ENCODE data around the gene MSI2.

Gene MSI2

GRCh38 chr17:57625511-57625910, 369.2 kb downstream of the MSI2 start:
- peak overlapping the region; percentile 1; the same call in 1 of the 2 replicates for H3K27ac ChIP-seq
- no peak for TF ChIP-seq CTCF (conservative IDR thresholded peaks at IDR 0.05; ENCODE audit: low read depth)
- ChIA-PET POLR2A (ENCODE audit: low non-redundant PET) (no interaction called here), CTCF (no interaction called here)
- no peak for DNase-seq (ENCODE audit: low spot score)

DNA sequence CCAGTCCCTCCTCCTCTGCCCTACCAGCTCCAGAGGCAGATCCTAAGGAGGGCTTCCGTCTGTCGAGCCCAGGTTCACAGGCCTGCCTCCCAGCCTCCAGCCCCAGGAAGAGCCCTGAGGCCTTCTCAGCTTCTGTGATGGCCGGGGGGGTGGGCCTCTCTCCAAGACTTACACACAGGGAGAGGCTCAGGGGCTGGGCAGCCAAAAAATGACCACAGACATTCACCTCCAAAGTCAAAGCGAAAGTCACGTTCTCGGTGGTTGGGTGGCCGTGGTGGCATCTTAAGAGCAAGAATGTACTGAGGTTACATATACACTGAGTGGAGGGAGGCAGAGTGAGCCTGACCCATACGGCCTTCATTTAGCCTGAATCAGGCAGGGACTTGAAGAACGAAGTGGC, 369.6 kb downstream of the MSI2 start:
- TF ChIP-seq CTCF (conservative IDR thresholded peaks at IDR 0.05; ENCODE audit: low read depth) = no peak

DNA sequence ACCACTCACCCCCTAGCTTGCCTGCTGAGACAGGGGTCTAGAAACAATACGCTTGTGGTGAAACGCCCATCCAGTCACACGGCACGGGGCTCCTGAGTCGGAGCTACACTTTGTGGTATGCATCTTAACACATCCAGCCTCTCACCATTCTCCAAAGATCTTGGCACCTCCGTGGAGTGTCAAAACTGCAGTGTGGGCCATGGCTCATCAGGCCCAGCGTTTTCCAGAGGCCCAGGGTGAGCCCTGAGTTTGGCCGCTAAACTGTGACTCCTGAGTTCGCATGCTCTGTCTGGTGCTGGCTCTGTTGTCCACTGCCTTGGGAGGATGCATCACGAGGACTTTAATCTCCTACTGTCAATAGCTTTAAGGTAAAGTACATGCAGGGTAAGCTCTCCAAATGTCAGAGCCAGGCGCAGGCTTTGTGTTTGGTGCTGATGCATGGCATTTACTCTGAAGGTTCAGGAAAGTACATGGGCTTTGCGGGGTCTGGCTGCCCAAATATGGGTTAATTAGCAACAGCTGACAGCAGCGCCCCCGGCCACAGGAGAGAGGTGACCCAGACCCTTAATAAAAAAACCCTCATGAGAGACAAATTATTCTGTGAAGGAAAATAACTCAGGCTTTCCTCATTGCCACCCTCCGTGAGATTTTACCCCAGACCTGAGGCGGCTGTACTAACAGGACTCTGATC, 370.3 kb downstream of the MSI2 start:
- POLR2A ChIA-PET (ENCODE audit: low non-redundant PET) = no interaction called here
- CTCF ChIA-PET = no interaction called here

More for the DNA sequence above, 369.6 kb downstream of the MSI2 start:
- POLR2A ChIA-PET (ENCODE audit: low non-redundant PET) = no interaction called here
- peak overlapping the region; percentile 1; the same call in 1 of the 2 replicates for H3K27ac ChIP-seq
- DNase-seq (ENCODE audit: low spot score) = no peak
- CTCF ChIA-PET = no interaction called here

DNA sequence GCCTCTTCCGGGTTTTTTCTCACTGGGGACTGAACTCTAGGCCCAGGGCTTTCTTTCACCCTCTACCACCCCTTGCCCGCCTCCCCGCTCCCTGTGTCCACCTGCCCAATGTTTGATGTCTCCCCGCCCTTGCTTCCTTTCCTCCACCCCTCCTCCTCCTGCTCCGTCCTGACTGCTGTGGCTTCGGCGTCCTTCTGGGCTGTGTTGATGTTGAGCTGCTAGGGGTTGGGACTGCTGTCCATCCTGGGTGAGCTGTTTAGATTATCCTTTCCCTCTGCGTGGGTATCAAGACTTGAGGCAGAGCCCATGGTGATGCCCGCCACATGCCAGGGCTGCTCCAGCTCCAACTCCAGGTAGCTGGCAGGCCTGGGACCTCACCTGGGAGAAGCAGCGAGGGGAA, 371.3 kb downstream of the MSI2 start:
- no peak for TF ChIP-seq CTCF (conservative IDR thresholded peaks at IDR 0.05; ENCODE audit: low read depth)
- no peak for DNase-seq (ENCODE audit: low spot score)
- ChIA-PET CTCF (no interaction called here), POLR2A (ENCODE audit: low non-redundant PET) (no interaction called here)
- no peak overlapping the region for H3K27ac ChIP-seq

More for the DNA sequence above, 370.3 kb downstream of the MSI2 start:
- TF ChIP-seq CTCF (conservative IDR thresholded peaks at IDR 0.05; ENCODE audit: low read depth) = no peak
- no peak for DNase-seq (ENCODE audit: low spot score)
- H3K27ac ChIP-seq = no peak overlapping the region

DNA sequence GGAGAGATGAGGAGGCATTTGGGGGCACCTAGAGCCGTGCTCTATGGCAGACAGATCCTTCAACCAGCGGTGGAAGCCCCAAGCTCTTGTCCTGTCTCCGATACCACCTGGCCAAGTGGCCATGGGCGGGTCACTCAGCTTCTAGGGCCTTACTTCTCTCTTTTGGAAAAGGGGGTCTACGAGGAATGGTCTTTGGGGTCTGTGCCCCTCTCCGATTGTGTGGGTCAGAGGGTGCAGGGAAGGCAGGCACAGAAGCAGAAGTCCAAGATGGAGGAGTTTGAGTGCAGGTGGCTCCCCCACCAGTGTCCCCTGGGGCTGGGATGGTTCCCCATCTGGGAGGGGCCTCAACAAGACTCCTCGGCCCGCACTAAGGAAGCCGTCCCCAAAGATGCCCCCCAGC, 372.1 kb downstream of the MSI2 start:
- DNase-seq (ENCODE audit: low spot score) = no peak
- TF ChIP-seq CTCF (conservative IDR thresholded peaks at IDR 0.05; ENCODE audit: low read depth) = no peak
- CTCF ChIA-PET = interaction anchor here (0.7 kb wide), 1 partner anchor 21 kb away, joined by 4 read pairs; no protein-coding TSS in a partner anchor
- no peak overlapping the region for H3K27ac ChIP-seq
- POLR2A ChIA-PET (ENCODE audit: low non-redundant PET) = no interaction called here

GRCh38 chr17:57629470-57629869, 373.1 kb downstream of the MSI2 start:
- DNase-seq (ENCODE audit: low spot score) = no peak
- ChIA-PET POLR2A (ENCODE audit: low non-redundant PET) (no interaction called here), CTCF (no interaction called here)
- no peak for TF ChIP-seq CTCF (conservative IDR thresholded peaks at IDR 0.05; ENCODE audit: low read depth)
- H3K27ac ChIP-seq = no peak overlapping the region
